Neuronal stem cell (in vitro differentiated cells): ENCODE results near the gene HS1BP3.
A peak's percentile ranks its signal among the peaks of the same experiment; 100 is the strongest.

Experiments
- DNase-seq: peaks from one replicate; pipeline ENCODE4 v3.0.0-alpha.2; 2013; ENCODE audit warnings: low spot score
- H2AFZ ChIP-seq: one replicate; pipeline ENCODE4 v1.6.1; 2013; ENCODE audit warnings: mild to moderate bottlenecking, low read length, inconsistent platforms
- H2AK5ac ChIP-seq: 2 replicates; pipeline ENCODE4 v1.6.1; 2013; ENCODE audit warnings: low read depth, mild to moderate bottlenecking, inconsistent platforms, low read length, moderate library complexity, mixed read lengths
- H2BK120ac ChIP-seq: 2 replicates; pipeline ENCODE4 v1.6.1; 2013; ENCODE audit warnings: low read depth, mild to moderate bottlenecking, inconsistent platforms, low read length, moderate library complexity, mixed read lengths
- H2BK12ac ChIP-seq: one replicate; pipeline ENCODE4 v1.6.1; 2013; ENCODE audit warnings: low read length, inconsistent platforms
- H2BK15ac ChIP-seq: 2 replicates; pipeline ENCODE4 v1.6.1; 2013; ENCODE audit warnings: mild to moderate bottlenecking, low read length, inconsistent platforms, mixed read lengths
- H2BK5ac ChIP-seq: one replicate; pipeline ENCODE4 v1.6.1; 2013; ENCODE audit warnings: inconsistent platforms, mild to moderate bottlenecking, low read length, moderate library complexity
- H3K14ac ChIP-seq: one replicate; pipeline ENCODE4 v1.6.1; 2013; ENCODE audit warnings: low read length, inconsistent platforms
- H3K18ac ChIP-seq: 2 replicates; pipeline ENCODE4 v1.6.1; 2013; ENCODE audit warnings: low read length, inconsistent platforms
- H3K23ac ChIP-seq: 2 replicates; pipeline ENCODE4 v1.6.1; 2013; ENCODE audit warnings: low read depth, mild to moderate bottlenecking, mixed read lengths, low read length, inconsistent platforms; ENCODE audit not compliant: poor library complexity
- H3K27ac ChIP-seq: replicated peaks from 3 replicates; pipeline ENCODE4 v1.5.1; 2013; ENCODE audit warnings: low read length, inconsistent platforms
- H3K27me3 ChIP-seq, 3 experiments: 2 replicates each; pipeline ENCODE4 v1.6.1; 2013; ENCODE audit warnings: low read length in 3 of 3, mild to moderate bottlenecking in 2 of 3, inconsistent platforms in 1 of 3, low read depth in 1 of 3, mixed read lengths in 1 of 3, moderate library complexity in 1 of 3; ENCODE audit not compliant: control insufficient read depth in 3 of 3, insufficient read depth in 3 of 3
- H3K36me3 ChIP-seq, 2 donors: replicated peaks in 1 of 2; 2 replicates each; pipeline ENCODE4 v1.6.1; 2013; ENCODE audit warnings: low read length in 2 of 2; ENCODE audit not compliant: control insufficient read depth in 2 of 2, insufficient read depth in 2 of 2
- H3K4ac ChIP-seq: 2 replicates; pipeline ENCODE4 v1.6.1; 2013; ENCODE audit warnings: inconsistent platforms, mild to moderate bottlenecking, low read length, moderate library complexity
- H3K4me1 ChIP-seq, 2 donors: 1 replicate in 1 of 2; 2 replicates in 1 of 2; pipeline ENCODE4 v1.6.1; 2013; ENCODE audit warnings: low read length in 2 of 2, low read depth in 1 of 2; ENCODE audit not compliant: control insufficient read depth in 2 of 2, insufficient read depth in 1 of 2
- H3K4me2 ChIP-seq: one replicate; pipeline ENCODE4 v1.6.1; 2013; ENCODE audit warnings: mild to moderate bottlenecking, low read length, inconsistent platforms; ENCODE audit not compliant: insufficient read depth, poor library complexity, severe bottlenecking
- H3K4me3 ChIP-seq, 2 donors: 2 replicates each; pipeline ENCODE4 v1.5.1; 2013; ENCODE audit warnings: low read length in 2 of 2, mild to moderate bottlenecking in 2 of 2, inconsistent platforms in 1 of 2, moderate library complexity in 1 of 2
- H3K79me1 ChIP-seq: one replicate; pipeline ENCODE4 v1.6.1; 2013; ENCODE audit warnings: low read depth, mild to moderate bottlenecking, inconsistent platforms, low read length, moderate library complexity
- H3K9ac ChIP-seq: one replicate; pipeline ENCODE4 v1.6.1; 2013; ENCODE audit warnings: mild to moderate bottlenecking, low read depth, low read length, inconsistent platforms; ENCODE audit not compliant: poor library complexity
- H3K9me3 ChIP-seq, 2 donors: replicated peaks in 1 of 2; 2 replicates each; pipeline versions ENCODE3 to v1.6.1; 2013; ENCODE audit warnings: low read length in 2 of 2, mild to moderate bottlenecking in 2 of 2, inconsistent platforms in 1 of 2, low read depth in 1 of 2, mixed read lengths in 1 of 2, moderate library complexity in 1 of 2; ENCODE audit not compliant: control insufficient read depth in 2 of 2, insufficient read depth in 1 of 2
- H4K8ac ChIP-seq: one replicate; pipeline ENCODE4 v1.6.1; 2013; ENCODE audit warnings: low read depth, mild to moderate bottlenecking, inconsistent platforms, low read length, moderate library complexity
- H4K91ac ChIP-seq: one replicate; pipeline ENCODE4 v1.6.1; 2013; ENCODE audit warnings: low read length, low read depth, mild to moderate bottlenecking, inconsistent platforms; ENCODE audit not compliant: poor library complexity
- WGBS, 2 donors: extraction: QIAGEN DNeasy Blood & Tissue Kit; methylation state at CpG; one replicate each; pipeline ENCODE4 v1.1.7; 2013; ENCODE audit warnings: missing lambda C conversion rate in 2 of 2, mixed read lengths in 1 of 2; ENCODE audit not compliant: insufficient read length in 2 of 2, insufficient replicate concordance in 1 of 2; ENCODE audit errors: extremely low coverage in 2 of 2; 5-methylcytosine and 5-hydroxymethylcytosine counted together

Gene HS1BP3

GRCh38 chr2:20668871-20669475 is 18.1 kb upstream of the HS1BP3 start:
- no peak overlapping the region for H3K4me3 ChIP-seq
- H3K79me1 ChIP-seq = no peaks in the 10 kb centered on the region
- H4K8ac ChIP-seq = no peak overlapping the region
- H2AK5ac ChIP-seq = no peak overlapping the region
- H3K4me2 ChIP-seq = no peak overlapping the region
- no peak overlapping the region for H3K18ac ChIP-seq
- peaks cover 13 to 21% of the 10 kb centered on the region in 2 donors for H3K4me1 ChIP-seq
- no peak overlapping the region for H2BK15ac ChIP-seq
- no peak for DNase-seq
- H3K9ac ChIP-seq = no peak overlapping the region
- H3K27me3 ChIP-seq = peaks cover 47 to 91% (median 65%) of the 10 kb centered on the region in 3 experiments
- H3K23ac ChIP-seq = peak overlapping the region; percentile 27
- no peaks in the 10 kb centered on the region for H3K36me3 ChIP-seq
- H2BK120ac ChIP-seq = no peak overlapping the region
- no CpG with 5 or more reads among the region's 8 CpGs for whole genome bisulfite sequencing, 2 donors
- no peak overlapping the region for H3K4ac ChIP-seq
- no peak overlapping the region for H3K27ac ChIP-seq
- H4K91ac ChIP-seq = no peak overlapping the region
- H3K9me3 ChIP-seq = peaks cover 0 to 10% of the 10 kb centered on the region in 2 donors
- no peak overlapping the region for H2BK12ac ChIP-seq
- H3K14ac ChIP-seq = no peak overlapping the region
- no peak overlapping the region for H2BK5ac ChIP-seq
- H2AFZ ChIP-seq = no peak overlapping the region

GRCh38 chr2:20668451-20668850 is 17.6 kb upstream of the HS1BP3 start:
- H3K4me2 ChIP-seq = no peak overlapping the region
- no peak overlapping the region for H3K18ac ChIP-seq
- no peak overlapping the region for H3K4ac ChIP-seq
- DNase-seq = no peak
- H3K4me1 ChIP-seq = peaks cover 11 to 16% of the 10 kb centered on the region in 2 donors
- no peak overlapping the region for H2BK120ac ChIP-seq
- no peaks in the 10 kb centered on the region for H3K36me3 ChIP-seq
- H2BK5ac ChIP-seq = no peak overlapping the region
- no peak overlapping the region for H2BK12ac ChIP-seq
- no peak overlapping the region for H4K8ac ChIP-seq
- peaks cover 0 to 10% of the 10 kb centered on the region in 2 donors for H3K9me3 ChIP-seq
- no peak overlapping the region for H4K91ac ChIP-seq
- no peak overlapping the region for H3K23ac ChIP-seq
- peak overlapping the region in 1 of 2 donors; percentile 63 for H3K4me3 ChIP-seq
- WGBS, 2 donors = no CpG with 5 or more reads among the region's 6 CpGs
- H2BK15ac ChIP-seq = no peak overlapping the region
- H3K27me3 ChIP-seq = peaks cover 53 to 92% (median 65%) of the 10 kb centered on the region in 3 experiments
- H3K27ac ChIP-seq = no peak overlapping the region
- H2AK5ac ChIP-seq = no peak overlapping the region
- H3K14ac ChIP-seq = no peak overlapping the region
- no peak overlapping the region for H3K9ac ChIP-seq
- no peak overlapping the region for H2AFZ ChIP-seq
- no peaks in the 10 kb centered on the region for H3K79me1 ChIP-seq

GRCh38 chr2:20667531-20668401 is 16.9 kb upstream of the HS1BP3 start:
- no peak overlapping the region for H2BK5ac ChIP-seq
- H3K4me3 ChIP-seq = peak overlapping the region; percentile 63 to 76
- H3K23ac ChIP-seq = peak overlapping the region; percentile 62
- H2BK15ac ChIP-seq = peak overlapping the region; percentile 39
- H3K27ac ChIP-seq = no peak overlapping the region
- H2BK12ac ChIP-seq = no peak overlapping the region
- no peak overlapping the region for H3K14ac ChIP-seq
- H3K4ac ChIP-seq = no peak overlapping the region
- no peak overlapping the region for H2BK120ac ChIP-seq
- peak overlapping the region; percentile 70 for H3K4me2 ChIP-seq
- no peak for DNase-seq
- no peaks in the 10 kb centered on the region for H3K79me1 ChIP-seq
- peaks cover 0 to 10% of the 10 kb centered on the region in 2 donors for H3K9me3 ChIP-seq
- H4K8ac ChIP-seq = no peak overlapping the region
- peak overlapping the region; percentile 83 for H3K9ac ChIP-seq
- H4K91ac ChIP-seq = no peak overlapping the region
- H3K18ac ChIP-seq = peak overlapping the region; percentile 81
- H3K27me3 ChIP-seq = peaks cover 59 to 97% (median 65%) of the 10 kb centered on the region in 3 experiments
- WGBS, 2 donors = no CpG with 5 or more reads among the region's 39 CpGs
- peak overlapping the region; percentile 93 for H2AFZ ChIP-seq
- peak overlapping the region; percentile 22 for H2AK5ac ChIP-seq
- peaks cover 11 to 15% of the 10 kb centered on the region in 2 donors for H3K4me1 ChIP-seq
- H3K36me3 ChIP-seq = no peaks in the 10 kb centered on the region

- Histone ChIP-seq H3K36me3 (no peaks in the 10 kb centered on the region), H3K14ac (no peak overlapping the region), H3K23ac (peak overlapping the region; percentile 62), H3K79me1 (no peaks in the 10 kb centered on the region), H2BK15ac (no peak overlapping the region), H2BK5ac (no peak overlapping the region), H3K27me3 (peaks cover 65 to 97% (median 66%) of the 10 kb centered on the region in 3 experiments), H2BK12ac (no peak overlapping the region), H2AFZ (peak overlapping the region; percentile 99), H2AK5ac (no peak overlapping the region), H3K4me3 (peak overlapping the region; percentile 63 to 76), H3K4me2 (peak overlapping the region; percentile 70), H3K4me1 (peaks cover 11% of the 10 kb centered on the region in 2 donors), H4K91ac (no peak overlapping the region), H3K9me3 (peaks cover 0 to 10% of the 10 kb centered on the region in 2 donors), H2BK120ac (no peak overlapping the region), H3K27ac (no peak overlapping the region), H3K18ac (peak overlapping the region; percentile 81), H3K9ac (peak overlapping the region; percentile 83), H3K4ac (no peak overlapping the region), H4K8ac (no peak overlapping the region)
- no CpG with 5 or more reads among the region's 62 CpGs for WGBS, 2 donors
- no peak for DNase-seq
These were observed 16.2 kb upstream of the HS1BP3 start for GRCh38 chr2:20667151-20667530.
